Activated CD4-positive, alpha-beta T cell treated with anti-CD3 and anti-CD28 coated beads, Interleukin-2, amount 50 U/mL, for 1 hour (primary cell): ENCODE measurements around the gene ITK.

Experiments used
- DNase-seq: peaks from one replicate; pipeline ENCODE4 v3.0.0-alpha.2; 2020

Gene ITK

DNA sequence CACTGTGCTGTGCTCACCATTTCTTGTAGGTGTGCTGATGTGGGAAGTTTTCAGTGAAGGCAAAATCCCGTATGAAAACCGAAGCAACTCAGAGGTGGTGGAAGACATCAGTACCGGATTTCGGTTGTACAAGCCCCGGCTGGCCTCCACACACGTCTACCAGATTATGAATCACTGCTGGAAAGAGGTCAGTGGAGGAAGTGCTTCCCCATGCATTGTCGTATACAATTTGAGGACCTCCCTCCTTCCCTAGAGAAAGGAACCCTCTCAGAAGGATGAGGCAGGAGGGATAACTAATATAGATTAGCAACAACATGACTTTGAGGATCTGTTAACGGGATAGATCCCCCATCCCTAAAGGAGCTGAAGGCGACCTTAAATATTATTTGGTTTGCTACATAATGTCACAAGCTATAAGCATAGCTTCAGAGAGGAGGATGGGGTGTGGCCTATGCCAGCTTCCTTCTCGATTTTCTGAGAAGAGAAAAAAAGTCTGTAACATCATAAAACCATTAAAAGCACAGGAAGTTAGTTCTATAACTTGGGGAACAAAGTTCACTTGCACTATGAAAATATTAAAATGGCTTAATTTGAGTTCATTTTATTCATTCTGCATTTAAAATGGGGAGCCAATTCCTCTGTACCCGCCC, 68.3 kb downstream of the ITK start:
- no peak for DNase-seq

DNA sequence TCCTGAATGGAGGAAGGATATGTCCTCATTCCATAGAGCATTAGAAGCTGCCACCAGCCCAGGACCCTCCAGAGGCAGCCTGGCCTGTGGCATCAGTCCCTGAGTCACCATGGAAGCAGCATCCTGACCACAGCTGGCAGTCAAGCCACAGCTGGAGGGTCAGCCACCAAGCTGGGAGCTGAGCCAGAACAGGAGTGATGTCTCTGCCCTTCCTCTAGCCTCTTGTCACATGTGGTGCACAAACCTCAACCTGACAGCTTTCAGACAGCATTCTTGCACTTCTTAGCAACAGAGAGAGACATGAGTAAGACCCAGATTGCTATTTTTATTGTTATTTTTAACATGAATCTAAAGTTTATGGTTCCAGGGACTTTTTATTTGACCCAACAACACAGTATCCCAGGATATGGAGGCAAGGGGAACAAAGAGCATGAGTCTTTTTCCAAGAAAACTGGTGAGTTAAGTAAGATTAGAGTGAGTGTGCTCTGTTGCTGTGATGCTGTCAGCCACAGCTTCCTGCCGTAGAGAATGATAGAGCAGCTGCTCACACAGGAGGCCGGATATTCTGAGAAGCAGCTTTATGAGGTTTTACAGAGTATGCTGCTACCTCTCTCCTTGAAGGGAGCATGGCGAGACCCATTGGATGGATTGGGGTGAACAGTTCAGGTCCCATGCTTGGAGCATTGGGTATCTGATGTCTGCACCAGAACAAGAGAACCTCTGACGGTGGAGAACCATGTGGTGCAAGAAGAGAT, 72.2 kb downstream of the ITK start:
- DNase-seq = peak; percentile 51

DNA sequence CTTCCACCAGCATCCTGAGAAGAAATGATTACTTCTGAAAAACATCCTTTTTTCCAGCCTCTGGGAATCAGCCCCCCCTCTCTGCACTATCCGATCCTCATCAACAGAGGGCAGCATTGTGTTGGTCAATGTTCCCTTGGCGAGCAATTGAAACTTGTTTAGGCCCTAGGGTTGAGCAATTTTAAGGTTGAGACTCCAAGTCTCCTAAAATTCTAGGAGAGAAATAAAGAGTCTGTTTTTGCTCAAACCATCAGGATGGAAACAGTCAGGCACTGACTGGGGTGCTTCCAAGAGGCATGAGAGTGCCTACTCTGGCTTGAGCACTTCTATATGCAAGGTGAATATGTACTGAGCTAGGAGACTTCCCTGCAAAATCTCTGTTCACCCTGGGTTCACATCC, 72.9 kb downstream of the ITK start:
- no peak for DNase-seq

DNA sequence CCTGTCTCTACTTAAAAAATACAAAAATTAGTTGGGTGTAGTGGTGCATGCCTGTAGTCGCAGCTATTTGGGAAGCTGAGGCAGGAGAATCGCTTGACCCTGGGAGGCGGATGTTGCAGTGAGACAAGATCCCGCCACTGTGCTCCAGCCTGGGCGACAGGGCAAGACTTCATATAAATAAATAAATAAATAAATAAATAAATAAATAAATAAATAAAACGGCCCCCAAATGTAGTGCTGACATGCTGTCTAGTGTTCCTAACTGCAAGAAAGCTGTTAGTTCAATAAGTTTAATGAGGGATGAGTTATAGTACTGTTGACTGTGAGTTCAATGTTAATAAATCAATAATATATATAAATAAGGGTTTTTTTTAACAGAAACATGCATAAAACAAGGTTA, 77.8 kb downstream of the ITK start:
- DNase-seq = no peak

DNA sequence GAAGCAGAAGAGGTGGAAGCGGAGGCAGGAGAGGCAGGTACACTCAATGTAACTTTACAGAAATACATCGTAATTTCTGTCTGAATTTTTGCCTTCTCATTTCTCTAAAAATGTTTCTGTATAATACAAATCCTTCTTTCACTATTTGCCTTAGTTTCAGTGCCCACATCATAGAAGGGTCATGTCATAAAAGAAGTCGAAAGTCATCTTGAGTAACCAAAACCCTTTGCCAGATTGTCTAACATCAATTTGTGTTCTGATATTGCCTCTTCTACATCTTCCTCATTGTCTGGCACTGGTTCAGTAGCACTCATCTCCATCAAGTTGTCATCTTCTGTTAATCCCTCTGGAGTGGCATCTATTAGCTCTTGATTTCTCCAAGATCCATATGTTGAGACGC, 79.1 kb downstream of the ITK start:
- no peak for DNase-seq

DNA sequence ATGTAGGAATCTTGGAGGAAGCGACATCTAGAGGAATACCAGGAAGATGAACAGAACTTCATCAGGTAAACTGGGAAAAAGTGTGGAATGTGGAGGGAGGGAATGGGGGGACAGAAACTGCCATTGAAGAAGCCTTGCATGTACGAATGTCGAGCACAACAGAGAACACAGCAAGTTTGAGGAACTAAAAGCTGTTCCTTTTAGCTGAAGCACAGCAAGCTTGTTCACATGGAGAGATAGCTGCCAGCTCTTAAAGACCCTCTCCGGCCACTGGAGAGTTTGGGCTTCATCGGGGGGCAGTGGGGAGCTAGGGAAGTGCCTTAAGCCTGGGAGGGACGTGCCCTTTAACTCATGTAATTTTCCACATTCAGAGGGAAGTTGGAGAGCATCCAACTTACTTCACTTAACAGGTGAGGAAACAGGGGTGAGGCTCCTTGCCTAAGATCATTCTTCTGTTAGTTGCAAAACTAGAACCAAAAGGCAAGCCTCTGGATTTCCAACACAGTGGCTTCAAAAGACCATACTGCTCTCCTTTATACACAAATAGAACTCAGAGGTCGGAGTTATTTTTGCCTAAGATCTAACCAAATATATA, 83.0 kb downstream of the ITK start:
- no peak for DNase-seq

DNA sequence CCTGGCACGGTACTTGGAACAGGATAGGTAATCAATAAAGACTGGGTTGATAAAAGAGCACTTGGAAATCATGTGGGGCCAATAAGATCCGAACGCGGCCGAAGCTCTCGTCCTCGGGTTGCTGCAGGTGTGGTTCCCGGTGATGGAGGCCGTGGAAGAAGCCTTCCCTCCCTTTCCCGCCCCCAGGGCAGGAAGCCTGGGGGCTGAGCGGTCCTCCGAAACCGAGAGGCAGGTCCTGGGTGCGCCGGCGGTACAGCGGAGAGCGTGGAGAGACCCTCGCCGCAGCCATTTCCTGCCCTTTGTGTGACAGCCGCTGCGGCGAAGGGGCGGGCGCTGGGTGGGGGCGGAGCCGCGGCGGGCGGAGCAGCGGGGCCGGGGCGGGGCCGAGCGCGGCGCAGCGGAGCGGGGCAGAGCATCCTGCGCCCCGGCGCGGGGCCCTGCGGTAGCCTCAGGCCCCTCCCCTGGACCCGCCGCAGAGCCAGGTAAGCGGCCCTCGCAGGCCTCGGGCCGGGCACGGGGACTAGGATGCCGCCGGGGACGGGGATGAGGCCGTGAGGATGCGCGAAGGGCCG, 85.2 kb downstream of the ITK start, which contains the start of gene CYFIP2:
Gene CYFIP2 (plus strand): TSS at position 410 of the 572 bp plus-strand sequence. CDS start 19,239 bp downstream, outside the sequence.
- DNase-seq = peak; percentile 79

DNA sequence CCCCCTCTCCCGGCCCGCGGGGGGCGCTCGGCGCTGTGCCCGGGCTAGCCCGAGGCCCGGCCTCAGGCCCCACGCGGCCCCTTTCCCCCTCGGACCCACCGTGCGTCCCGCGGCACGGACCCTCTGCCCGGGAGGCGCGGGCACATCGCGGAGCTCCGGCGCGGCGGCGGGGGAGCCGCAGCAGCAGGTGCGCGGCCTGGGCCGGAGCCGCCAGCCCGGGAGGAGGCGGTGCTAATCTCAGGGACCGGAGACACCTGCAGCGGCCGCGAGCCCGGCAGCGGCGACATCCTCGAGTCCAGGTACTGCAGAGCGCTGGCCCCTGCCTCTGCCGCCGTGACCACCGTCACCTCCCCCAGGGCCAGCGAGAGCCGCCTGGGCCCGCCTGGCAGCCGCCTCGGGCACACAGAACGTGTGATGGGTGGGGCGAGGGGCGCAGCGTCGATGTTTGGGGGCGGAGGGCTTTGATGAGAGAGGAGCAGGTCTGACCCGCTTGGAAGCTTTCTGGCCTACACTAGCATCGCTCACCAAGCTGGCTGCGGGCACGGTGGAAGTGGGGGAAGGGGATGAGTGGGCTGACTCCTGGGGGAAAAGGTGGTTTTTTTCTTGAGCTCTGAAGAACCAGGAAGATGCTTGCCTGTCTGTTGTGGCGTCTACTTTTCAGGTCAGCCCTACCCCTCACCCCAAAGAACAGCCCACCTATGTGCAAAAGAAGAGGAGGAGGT, 85.8 kb downstream of the ITK start:
- peak; percentile 36 for DNase-seq

DNA sequence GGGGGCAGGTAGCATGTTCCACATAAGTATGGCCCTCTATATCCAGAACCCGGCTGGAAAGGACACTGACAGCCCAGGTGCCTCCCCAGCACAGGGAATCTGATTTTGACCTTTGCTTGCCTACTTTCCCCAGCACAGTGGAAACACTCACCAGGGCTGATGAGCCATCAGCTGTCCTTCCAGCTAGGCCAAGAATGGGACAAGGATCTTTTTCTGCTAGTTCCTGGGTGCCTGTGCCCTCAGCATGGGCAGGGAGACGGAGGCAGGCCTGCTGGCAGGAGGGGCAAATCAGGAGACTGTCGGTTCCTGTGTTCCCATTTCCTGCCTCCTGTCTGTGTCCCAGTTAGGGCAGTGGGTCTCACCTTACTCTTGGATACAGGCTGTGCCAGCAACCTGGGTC, 86.4 kb downstream of the ITK start:
- DNase-seq = no peak

DNA sequence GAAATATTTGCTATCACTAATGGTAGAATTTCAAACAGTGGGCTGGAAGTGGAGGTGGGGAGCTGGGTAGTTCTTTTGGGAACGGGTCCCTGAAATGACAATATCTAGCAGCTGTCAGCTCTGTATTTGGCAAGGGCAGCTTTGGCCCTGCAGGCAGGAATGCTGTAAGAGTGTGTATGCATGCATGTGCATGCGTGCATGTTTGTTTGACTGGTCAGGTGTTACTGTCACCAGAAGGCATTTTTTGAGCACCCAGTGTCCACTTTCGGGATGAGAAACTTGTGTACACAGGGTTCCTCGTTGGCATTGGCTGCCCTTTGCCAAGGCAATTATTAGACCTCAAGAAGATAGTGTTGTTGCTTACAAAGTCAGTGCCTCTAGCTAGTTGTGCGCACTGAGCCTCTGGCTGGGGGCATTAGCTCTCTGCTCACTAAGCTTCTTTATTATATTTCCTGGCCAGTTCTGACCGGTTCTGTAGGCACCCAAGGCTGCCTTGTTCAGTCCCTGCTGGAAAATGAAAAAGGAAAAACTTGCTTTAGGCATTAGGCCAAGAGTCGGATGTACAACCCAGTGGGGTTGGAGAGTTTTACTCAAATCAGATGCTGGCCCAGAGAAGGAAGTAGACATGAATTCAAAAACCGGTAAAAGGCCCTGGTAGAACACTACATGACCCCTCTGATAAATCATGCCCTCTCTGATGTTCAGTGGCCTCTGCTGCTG, 87.3 kb downstream of the ITK start:
- no peak for DNase-seq

DNA sequence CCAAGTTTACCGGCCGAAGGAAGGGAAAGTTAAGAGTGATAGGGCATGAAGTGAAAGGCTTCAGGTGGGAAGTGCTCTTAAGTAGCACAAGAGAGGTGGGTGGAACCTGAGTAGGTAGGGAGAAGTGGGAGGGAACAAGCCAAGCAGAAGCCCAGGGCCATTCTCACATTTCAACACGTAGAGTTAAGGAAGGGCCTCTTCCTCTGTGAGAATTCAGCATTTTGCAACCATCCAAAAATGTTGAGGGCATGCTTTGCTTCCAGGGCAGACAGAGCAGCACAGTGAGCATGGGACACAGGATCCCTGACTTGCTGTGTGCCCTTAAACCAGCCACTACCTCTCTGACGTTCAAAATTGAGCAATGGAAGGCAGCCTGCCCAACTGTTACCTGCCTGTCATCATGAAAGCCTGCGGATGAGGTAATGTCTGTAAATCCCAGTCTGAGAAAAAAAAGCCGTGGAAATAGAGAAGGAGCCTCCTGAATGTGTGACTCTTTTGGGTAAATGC, 88.6 kb downstream of the ITK start:
- DNase-seq = no peak

DNA sequence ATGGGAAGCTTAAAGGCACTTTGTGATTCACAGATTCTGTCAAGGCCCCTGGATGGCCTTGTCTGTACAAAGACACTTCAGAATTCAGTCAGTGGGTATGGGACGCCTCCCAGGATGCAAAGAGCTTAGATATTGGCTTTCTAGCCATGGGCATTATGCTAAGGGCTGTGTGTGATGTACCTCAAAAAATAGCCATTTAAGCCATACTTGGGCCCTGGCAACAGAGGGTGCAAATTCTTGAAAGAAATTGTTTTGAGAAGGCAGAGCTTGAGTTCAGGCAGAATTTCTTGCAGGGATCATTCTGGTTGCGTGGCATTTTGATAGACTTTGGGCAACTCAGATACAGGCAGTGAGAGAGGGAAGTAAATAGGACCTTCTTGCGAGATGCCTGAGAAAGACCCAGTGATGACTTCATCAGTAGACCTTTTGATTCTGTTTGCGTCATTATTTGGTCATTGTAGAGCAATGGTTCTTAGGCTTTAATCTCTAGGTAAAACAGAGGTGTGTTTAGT, 89.2 kb downstream of the ITK start:
- no peak for DNase-seq

DNA sequence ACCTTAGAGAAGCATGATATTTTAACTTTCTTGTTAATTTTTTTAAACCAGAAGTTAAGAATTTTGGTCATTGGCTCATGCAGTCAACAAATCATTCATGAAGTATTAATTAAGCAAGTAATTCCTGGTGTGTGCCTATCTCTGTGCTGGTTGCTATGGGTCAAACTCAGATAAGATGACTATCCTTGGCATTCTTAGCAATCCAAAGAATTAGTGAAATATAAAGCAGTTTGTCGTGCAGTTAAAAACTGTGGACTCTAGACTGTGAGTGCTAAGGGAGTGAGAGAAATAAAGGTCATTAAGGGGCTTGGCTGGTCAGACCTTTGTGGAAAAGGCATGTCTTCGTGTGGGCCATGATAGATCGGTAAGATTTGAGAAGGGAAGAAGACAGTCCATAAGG, 90.1 kb downstream of the ITK start:
- DNase-seq = no peak

DNA sequence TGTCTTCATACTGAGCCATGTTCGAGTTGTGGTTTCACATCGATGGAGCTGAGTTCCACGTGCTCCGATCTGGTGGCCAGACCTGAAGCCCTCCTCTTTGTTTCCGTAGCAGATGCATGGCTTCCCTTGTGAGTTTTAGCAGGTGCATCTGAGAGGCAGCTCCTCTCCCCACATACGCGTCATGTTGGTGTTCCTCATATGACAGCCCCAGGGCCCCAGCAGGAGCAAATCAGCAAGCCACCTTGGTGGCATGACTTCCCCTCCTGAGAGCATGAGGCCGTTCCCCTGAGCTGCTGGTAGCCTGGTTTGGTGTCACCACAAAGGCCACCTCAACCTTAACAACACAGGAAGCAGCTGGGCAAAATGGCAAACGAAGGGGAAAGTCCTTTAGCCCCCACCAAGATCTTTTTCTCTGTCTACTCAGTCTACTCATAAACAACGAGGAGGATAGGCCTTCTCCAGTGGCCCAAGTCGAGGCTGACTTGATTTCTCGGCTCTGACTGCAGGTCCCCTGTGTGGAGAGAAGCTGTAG, 91.2 kb downstream of the ITK start:
- peak; percentile 81 for DNase-seq

DNA sequence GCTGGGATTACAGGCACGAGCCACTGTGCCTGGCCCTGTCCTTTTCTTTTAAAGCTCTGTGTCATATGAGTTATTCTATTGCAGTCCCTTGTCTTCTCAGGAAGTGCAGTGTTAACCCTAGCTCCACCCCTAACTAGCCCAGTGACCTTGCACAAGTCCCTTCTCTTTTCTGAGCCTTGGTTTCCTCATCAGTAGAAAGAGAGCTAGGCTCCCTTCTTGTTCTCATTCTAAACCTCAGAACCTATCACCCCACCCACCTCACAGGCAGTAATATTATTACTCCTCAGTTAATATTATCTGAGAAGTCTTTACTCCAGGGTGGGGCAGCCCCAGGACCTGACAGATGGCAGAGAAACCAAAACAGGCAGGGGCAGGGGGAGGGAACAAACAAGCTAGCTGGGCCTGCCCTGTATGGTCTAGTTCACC, 92.5 kb downstream of the ITK start:
- DNase-seq = no peak

DNA sequence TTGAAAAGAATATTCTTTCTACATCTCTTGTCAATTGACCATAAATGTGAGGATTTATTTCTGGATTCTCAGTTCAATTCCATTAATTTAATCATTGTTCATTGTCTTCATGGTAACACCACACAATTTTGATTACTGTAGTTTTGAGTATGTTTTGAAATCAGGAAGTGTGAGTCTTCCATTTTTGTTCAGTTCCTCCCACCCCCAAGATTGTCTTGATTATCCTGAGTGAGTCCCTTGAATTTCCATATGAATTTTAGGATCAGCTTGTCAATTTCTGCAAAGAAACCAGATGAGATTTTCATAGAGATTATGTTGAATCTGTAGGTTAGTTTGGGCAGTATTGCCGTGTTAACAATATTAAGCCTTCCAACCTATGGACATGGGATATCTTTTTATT, 94.8 kb downstream of the ITK start:
- DNase-seq = no peak

DNA sequence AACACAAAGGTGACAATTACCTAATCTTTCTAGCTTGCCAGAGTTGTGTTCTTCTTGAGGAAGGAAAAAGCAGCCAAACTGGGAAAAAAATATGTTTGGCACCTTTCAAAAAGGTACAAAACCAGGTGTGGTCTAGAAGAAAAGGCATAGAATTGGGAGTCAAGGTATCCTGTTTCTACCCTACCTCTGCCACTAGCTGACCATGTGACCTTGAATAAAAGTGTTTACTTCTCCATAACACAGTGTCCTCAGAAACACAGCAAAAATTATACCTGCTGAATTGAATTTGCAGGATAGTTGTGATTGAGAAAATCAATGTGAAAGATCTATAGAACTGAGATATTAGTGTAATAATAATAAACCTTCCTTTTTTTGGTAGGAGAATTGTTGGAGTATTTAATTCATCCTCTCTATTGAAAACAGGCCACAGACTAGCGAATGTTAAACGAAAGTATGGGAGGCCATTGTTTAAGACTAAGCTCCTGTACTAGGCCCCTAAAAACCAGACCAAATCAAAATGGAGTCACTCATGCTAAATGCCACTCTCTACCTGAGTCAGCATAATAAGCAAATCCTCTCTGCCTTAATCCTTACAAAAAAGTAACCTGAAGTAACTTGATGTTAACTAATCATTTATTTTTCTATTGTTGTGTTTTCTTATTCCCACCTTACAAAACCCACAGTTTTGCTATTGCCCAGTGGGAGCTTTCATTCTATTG, 97.8 kb downstream of the ITK start:
- no peak for DNase-seq

DNA sequence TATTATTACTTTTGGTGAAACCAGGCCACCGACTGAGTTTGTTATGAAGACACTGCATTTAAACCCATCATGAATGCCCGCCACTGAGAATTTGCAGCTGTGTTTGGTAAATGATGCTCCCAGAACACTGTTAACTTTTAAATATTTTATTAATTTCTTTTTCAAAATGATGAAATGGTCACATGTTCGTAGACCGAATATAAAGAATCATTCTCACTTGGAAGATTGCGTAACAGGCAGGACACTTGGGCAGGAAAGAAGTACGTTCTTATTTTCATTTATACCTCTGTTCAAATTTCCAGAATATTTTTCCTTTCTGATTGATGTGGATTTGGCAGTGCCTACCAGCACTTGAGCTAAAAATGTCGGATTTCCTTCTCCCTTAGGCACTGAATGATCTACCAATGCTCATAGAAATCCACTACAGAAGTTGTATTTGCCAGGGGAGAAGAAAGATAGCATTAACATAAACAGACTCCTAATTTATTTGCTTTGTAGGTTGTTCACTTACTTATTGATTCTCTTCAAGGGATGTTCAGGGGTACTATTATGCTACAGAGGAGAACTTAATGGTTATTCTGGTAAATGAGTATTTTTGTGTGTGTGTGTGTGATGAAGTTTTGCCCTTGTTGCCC, 99.1 kb downstream of the ITK start:
- no peak for DNase-seq

DNA sequence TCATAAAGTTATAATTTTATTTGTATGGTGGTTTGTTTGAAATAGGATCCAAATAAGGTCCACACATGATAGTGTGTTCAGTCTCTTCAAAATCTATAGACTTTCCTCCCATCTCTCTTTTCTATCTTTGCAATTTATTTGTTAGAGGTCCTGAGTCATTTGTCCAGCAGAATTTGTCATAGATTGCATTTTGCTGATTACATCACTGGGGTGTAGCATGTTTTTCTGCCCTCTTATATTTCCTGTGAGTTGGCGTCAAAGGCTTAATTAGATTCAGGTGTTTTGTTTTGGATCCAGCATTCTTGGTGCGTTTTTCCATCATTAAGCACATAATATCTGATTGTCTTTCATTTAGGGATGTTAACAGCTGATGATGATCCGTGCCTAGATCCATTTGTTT, 100.3 kb downstream of the ITK start:
- DNase-seq = no peak

DNA sequence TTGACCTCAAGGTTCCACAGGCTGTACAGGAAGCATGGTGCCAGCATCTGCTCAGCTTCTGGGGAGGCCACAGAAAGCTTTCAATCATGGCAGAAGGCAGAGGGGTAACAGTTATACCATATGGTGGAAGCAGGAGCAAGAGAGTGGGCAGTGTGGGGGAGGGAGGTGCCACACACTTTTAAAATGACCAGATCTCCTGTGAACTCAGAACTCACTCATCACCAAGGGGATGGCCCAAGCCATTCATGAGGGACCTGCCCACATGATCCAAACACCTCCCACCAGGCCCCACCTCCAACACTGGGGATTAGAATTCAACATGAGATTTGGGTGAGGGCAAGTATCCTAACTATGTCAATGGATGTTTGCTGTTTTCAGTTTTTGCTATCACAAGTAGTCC, 101.5 kb downstream of the ITK start:
- DNase-seq = no peak

DNA sequence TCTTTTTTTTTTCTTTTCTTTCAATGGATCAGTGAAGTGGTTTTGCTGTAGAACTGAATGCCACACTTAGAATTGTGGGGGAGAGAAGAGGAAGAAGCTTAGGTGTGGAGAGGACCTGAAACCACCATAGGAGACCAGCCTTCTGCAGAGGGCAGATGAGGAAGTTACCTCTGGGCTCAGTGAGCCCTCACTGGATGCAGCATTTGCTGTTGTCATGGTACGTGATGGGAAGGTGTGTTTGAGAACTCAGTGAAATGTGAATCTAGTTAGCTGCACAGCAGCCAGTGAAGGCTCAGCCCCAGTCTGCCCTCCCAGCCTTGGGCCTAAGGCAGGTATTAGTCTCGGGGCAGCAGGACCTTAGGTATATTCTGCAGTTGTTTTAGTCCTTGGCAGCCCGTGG, 102.8 kb downstream of the ITK start:
- DNase-seq = no peak
